ENCODE results near the gene CPNE1.

The CPNE1 gene

GRCh38 chr20:35618263-35619131 is 46.2 kb downstream of the CPNE1 start:
- no peak for DNase-seq

GRCh38 chr20:35617397-35618262 is 47.1 kb downstream of the CPNE1 start:
- DNase-seq: peak; percentile 14

- DNase-seq: peak; percentile 20
These were observed 48.0 kb downstream of the CPNE1 start for GRCh38 chr20:35616465-35617396.

GRCh38 chr20:35615667-35616464 is 48.8 kb downstream of the CPNE1 start, which contains the start of gene SPAG4:
SPAG4 (plus strand) TSS chr20:35615829; CDS start chr20:35616004, 175 bp downstream.
- peak; percentile 99 for DNase-seq

GRCh38 chr20:35611482-35611881 is 53.2 kb downstream of the CPNE1 start:
- DNase-seq: no peak

- no peak for DNase-seq
These were observed 53.8 kb downstream of the CPNE1 start for GRCh38 chr20:35610833-35611427.

- no peak for DNase-seq
These were observed 57.5 kb downstream of the CPNE1 start for GRCh38 chr20:35607003-35607735.

GRCh38 chr20:35606127-35606526 is 58.6 kb downstream of the CPNE1 start:
- no peak for DNase-seq

- DNase-seq: no peak
These were observed 60.3 kb downstream of the CPNE1 start for GRCh38 chr20:35604449-35604747.

- no peak for DNase-seq
These were observed 60.8 kb downstream of the CPNE1 start for GRCh38 chr20:35603695-35604448.

- no peak for DNase-seq
These were observed 61.7 kb downstream of the CPNE1 start for GRCh38 chr20:35602851-35603495.

GRCh38 chr20:35601990-35602389 is 62.7 kb downstream of the CPNE1 start:
- no peak for DNase-seq

- no peak for DNase-seq
These were observed 63.4 kb downstream of the CPNE1 start for GRCh38 chr20:35600993-35601973.

GRCh38 chr20:35600176-35600992 is 64.3 kb downstream of the CPNE1 start:
- DNase-seq: no peak

GRCh38 chr20:35599776-35600120 is 65.0 kb downstream of the CPNE1 start:
- no peak for DNase-seq

GRCh38 chr20:35598899-35599775 is 65.6 kb downstream of the CPNE1 start:
- DNase-seq: no peak
